ENCODE measurements around the gene GTF2H4. TPM values are rescaled to one million over a fixed set of nuclear protein-coding genes. Genes with fewer than 3 reads are reported as not detected.
A peak's percentile ranks its signal among the peaks of the same experiment; 100 is the strongest.

The GTF2H4 gene
- polyA plus RNA-seq, 4 donors: 41.7 to 47.1 (median 44.8) TPM

DNA sequence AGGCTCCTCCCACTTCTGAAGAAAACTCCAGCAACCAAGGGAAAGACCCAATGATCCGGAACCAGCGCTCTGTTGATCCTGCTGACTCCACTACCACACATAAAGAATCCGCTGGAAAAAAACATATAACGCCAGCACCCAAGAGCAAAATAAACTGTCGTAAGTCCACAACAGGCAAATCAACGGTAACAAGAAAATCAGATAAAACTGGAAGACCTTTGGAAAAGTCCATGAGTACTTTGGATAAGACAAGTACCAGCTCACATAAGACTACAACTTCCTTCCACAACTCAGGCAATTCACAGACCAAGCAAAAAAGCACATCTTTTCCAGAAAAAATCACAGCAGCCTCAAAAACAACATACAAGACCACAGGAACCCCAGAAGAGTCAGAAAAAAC lies 40.8 kb downstream of the GTF2H4 start:
- DNase-seq (ENCODE audit: low read depth in 4 of 4, low spot score in 3 of 4): no peak

DNA sequence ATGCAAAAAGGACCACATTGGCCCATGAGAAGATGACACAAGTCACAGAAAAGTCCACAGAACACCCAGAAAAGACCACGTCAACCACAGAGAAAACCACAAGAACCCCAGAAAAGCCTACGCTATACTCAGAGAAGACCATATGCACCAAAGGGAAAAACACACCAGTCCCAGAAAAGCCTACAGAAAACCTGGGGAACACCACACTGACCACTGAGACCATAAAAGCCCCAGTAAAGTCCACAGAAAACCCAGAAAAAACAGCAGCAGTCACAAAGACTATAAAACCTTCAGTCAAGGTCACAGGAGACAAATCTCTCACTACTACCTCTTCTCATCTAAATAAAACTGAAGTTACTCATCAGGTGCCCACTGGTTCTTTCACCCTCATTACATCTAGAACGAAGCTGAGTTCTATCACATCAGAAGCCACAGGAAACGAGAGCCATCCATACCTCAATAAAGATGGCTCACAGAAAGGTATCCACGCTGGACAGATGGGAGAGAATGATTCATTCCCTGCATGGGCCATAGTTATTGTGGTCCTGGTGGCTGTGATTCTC lies 44.0 kb downstream of the GTF2H4 start:
- DNase-seq (ENCODE audit: low read depth in 4 of 4, low spot score in 3 of 4): no peak

DNA sequence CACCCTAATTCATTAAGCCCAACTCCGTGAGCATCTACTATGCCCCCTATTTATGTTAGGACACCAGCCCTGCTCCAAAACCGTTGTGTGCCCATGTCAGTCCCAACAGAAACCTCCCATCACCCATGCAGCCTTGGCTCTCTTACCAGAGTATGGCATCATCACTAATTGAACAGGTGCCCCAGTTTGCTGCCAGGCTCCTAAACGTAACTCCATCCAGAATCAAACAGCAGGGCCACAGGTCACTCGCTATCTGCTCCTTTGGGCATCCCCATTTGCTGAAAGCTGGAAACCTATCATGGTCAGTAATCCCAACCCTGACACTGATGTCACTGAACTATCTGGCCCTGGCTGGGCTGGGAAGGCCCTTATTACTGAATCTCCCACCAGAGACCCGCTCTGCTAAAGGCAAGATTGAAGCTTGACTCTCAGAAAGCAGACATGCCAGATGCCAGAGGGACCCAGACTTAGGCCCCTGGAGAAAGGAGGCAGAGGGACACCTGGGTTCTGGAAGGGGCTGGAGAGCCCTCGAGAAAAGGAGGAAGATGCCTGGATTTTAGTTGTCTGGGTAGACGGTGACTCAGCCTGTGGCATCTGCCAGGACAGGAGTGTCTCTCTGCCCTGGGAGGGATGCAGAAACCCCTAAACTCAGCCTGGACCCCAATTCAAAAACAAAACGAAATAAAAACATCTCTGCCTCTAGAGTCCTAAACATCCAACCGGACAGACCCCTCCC lies 46.8 kb downstream of the GTF2H4 start:
- no peak for DNase-seq (ENCODE audit: low read depth in 4 of 4, low spot score in 3 of 4)

DNA sequence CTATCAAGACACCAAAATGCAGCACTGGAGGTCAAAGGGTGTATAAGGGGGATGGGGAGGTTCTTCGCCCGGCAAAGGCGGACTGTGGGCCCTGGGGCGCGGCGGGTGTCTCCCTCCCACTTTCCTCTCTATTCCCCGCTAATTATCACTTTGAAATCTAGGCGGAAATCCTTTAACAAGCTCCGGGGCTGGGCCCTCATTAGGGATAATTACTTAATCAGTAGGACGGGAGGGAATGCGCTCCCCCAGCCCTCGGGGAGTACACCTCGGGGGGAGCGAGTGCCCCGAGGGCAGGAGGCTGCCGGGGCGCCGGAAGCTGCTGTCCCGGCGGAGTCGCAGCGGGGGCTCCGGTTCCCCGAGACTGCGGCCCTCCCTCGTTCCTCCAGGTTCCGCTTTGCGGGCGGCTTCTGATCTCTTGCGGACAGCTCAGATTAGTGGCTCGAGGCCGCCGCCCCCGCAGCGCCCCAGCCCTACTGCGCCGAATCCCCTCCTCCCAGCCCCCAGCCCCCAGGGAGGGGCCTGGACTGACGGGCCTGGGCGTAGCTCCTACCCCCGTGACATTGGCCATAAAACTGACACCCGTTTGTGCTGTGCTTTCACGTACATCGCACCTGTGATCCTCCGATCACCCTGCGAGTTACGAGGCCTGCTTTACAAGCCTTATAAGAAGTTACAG lies 47.5 kb downstream of the GTF2H4 start:
- peak in 3 of 4 donors; percentile 38 to 52 (median 41) for DNase-seq (ENCODE audit: low read depth in 4 of 4, low spot score in 3 of 4)

DNA sequence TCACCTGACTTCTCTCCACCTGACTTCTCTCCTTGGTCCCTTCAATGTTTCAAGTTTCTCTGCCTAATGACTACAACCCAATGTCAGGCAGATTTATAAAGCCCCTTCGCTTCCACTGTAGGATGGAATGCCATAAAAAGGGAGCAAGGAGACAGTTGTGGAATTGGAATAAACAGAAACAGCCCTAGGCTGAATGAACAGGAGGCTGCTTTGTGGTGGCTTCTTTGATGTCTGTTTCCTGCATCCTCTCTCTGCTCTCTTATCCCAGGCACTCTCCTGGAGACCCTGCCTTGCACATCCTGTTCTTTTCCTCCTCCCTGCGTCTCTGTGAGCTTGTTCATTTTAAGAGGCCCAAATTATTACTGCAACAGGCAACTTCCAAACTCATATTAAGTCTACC lies 49.7 kb downstream of the GTF2H4 start:
- DNase-seq (ENCODE audit: low read depth in 4 of 4, low spot score in 3 of 4): no peak

DNA sequence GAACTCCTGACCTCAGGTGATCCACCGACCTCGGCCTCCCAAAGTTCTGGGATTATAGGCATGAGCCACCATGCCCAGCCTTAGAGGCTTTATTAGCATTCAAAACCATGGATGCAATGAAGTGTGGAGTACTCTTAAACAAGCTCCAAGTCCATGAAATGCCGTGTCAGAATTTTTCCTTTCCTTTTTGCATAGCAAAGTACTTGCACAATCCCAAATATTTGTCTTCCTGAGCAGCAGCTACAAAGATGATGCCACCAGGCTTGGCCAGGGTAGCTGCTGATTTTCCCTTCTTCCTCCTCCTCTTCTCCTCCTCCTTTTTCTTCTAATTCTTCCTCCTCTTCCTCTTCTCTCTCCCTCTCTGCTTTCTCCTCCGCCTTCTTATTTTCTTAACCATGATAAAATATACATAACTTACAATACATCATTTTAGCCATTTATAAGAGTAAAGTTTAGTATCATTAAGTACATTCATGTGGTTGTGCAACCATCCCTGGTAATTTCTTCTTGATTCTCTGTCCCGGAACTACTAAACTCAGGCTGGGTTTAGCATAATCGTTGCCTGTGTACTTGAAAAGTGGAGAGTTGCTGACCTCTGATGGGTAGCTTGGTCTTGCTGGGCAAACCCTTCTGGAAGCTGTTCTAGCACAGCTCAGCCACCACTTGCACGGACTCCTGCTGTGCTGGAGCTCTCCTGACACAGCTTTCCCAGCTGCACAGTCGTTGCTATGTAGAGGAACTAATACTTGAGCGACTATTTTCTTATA lies 53.1 kb downstream of the GTF2H4 start:
- DNase-seq (ENCODE audit: low read depth in 4 of 4, low spot score in 3 of 4): no peak

DNA sequence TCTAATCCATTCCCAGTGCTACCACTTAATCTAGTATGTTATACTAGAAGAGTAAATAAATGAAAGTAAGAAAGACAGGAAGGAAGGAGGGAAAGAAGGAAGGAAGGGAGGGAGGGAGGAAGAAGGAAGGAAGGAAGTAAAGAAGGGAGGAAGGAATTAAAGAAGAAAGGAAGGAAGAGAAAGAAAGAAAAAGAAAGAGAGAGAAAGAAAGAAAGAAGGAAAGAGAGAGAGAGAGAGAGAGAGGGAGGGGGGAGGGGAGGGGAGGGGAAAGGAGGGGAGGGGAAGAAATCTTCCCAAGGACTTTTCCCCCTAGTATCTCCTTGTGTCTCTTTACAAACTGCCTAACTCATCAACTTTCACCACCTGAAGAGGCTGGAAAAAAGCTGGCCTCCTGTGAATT lies 54.7 kb downstream of the GTF2H4 start:
- DNase-seq (ENCODE audit: low read depth in 4 of 4, low spot score in 3 of 4): no peak

DNA sequence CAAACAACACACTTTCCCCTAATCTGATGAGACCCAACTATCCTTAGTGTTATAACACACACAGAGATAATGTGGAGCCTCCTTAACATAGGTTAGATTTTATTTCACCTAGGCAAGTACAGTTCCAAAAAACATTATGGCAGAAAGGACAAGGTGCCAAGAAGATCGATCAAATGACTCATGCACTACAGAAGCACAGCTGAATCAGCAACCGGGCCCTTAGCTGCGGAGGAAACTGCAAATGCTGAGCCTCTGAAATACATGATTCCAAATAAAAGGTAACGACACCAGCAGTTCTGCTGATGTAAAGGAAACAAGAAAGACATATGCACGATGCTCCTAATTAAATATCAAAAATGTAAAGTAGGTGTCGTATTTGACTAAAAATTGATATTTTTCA lies 55.6 kb downstream of the GTF2H4 start:
- no peak for DNase-seq (ENCODE audit: low read depth in 4 of 4, low spot score in 3 of 4)

Other genes starting within 250 kb of the GTF2H4 start
- 10 to 100 TPM; 35.9 to 44.1 (median 40.8) TPM for gene DHX16, start 235.2 kb upstream of the GTF2H4 start, polyA plus RNA-seq (ENCODE audit: insufficient read length in 4 of 4)
- 10 to 100 TPM; 39.5 to 41.7 (median 41.3) TPM for gene PPP1R18, start 221.6 kb upstream of the GTF2H4 start, polyA plus RNA-seq (ENCODE audit: insufficient read length in 4 of 4)
- gene NRM, start 217.2 kb upstream of the GTF2H4 start, polyA plus RNA-seq (ENCODE audit: insufficient read length in 4 of 4): 10 to 100 TPM; 37.6 to 39.7 (median 38.2) TPM
- 10 to 100 TPM; 39.8 to 46.4 (median 41.5) TPM for gene MDC1, start 190.9 kb upstream of the GTF2H4 start, polyA plus RNA-seq (ENCODE audit: insufficient read length in 4 of 4)
- 1,000 to 10,000 TPM; 1,131 to 1,274 (median 1,215) TPM for gene TUBB, start 187.9 kb upstream of the GTF2H4 start, polyA plus RNA-seq (ENCODE audit: insufficient read length in 4 of 4)
- gene FLOT1, start 165.5 kb upstream of the GTF2H4 start, polyA plus RNA-seq (ENCODE audit: insufficient read length in 4 of 4): 100 to 1,000 TPM; 135 to 145 (median 143) TPM
- gene IER3, start 163.7 kb upstream of the GTF2H4 start, polyA plus RNA-seq (ENCODE audit: insufficient read length in 4 of 4): 10 to 100 TPM; 19.5 to 27.0 (median 25.1) TPM
- 100 to 1,000 TPM; 164 to 211 (median 178) TPM for gene DDR1, start 23.7 kb upstream of the GTF2H4 start, polyA plus RNA-seq (ENCODE audit: insufficient read length in 4 of 4)
- gene VARS2, start 6.0 kb downstream of the GTF2H4 start, polyA plus RNA-seq (ENCODE audit: insufficient read length in 4 of 4): 10 to 100 TPM; 30.5 to 47.1 (median 35.5) TPM
- gene SFTA2, start 24.0 kb downstream of the GTF2H4 start, polyA plus RNA-seq (ENCODE audit: insufficient read length in 4 of 4): 1 to 10 TPM; 1.0 to 1.8 (median 1.5) TPM
- under 1 TPM in 2 of 4 donors, not detected in 2; 0.05 to 0.06 TPM for gene MUCL3, start 32.8 kb downstream of the GTF2H4 start, polyA plus RNA-seq (ENCODE audit: insufficient read length in 4 of 4)
- under 1 TPM in 1 of 4 donors, not detected in 3; 0.01 TPM for gene MUC21, start 75.5 kb downstream of the GTF2H4 start, polyA plus RNA-seq (ENCODE audit: insufficient read length in 4 of 4)
- not detected for gene MUC22, start 102.3 kb downstream of the GTF2H4 start, polyA plus RNA-seq (ENCODE audit: insufficient read length in 4 of 4)
- gene C6orf15, start 204.4 kb downstream of the GTF2H4 start, polyA plus RNA-seq (ENCODE audit: insufficient read length in 4 of 4): not detected
- under 1 TPM in 2 of 4 donors, not detected in 2; 0.29 to 0.59 TPM for gene PSORS1C1, start 206.6 kb downstream of the GTF2H4 start, polyA plus RNA-seq (ENCODE audit: insufficient read length in 4 of 4)
- under 1 TPM in 1 of 4 donors, not detected in 3; 0.03 TPM for gene CDSN, start 212.2 kb downstream of the GTF2H4 start, polyA plus RNA-seq (ENCODE audit: insufficient read length in 4 of 4)
- gene PSORS1C2, start 230.9 kb downstream of the GTF2H4 start, polyA plus RNA-seq (ENCODE audit: insufficient read length in 4 of 4): not detected
- 10 to 100 TPM; 26.1 to 33.6 (median 29.8) TPM for gene CCHCR1, start 249.6 kb downstream of the GTF2H4 start, polyA plus RNA-seq (ENCODE audit: insufficient read length in 4 of 4)

All from right renal pelvis (tissue), 4 donors.